Activated CD4-positive, alpha-beta T cell treated with anti-CD3 and anti-CD28 coated beads, Interleukin-2, amount 50 U/mL, for 4 hours (primary cell): ENCODE results near the gene TNXB.
A peak's percentile ranks its signal among the peaks of the same experiment; 100 is the strongest.

Experiments used
- DNase-seq, 2 experiments: peaks; one replicate each; pipeline ENCODE4 v3.0.0-alpha.2; 2020

TNXB gene

GRCh38 chr6:32137454-32137853, 28.3 kb upstream of the TNXB start:
- DNase-seq, result no peak

- no peak for DNase-seq
These were observed 24.6 kb upstream of the TNXB start for GRCh38 chr6:32133786-32134185.

GRCh38 chr6:32132110-32132509, 23.0 kb upstream of the TNXB start:
- DNase-seq, result no peak

- DNase-seq, result no peak
These were observed 22.4 kb upstream of the TNXB start for GRCh38 chr6:32131439-32131948.

- DNase-seq, result no peak
These were observed 20.4 kb upstream of the TNXB start for GRCh38 chr6:32129297-32130088.

- no peak for DNase-seq
These were observed 19.7 kb upstream of the TNXB start for GRCh38 chr6:32128751-32129296.

GRCh38 chr6:32127717-32128592, 18.8 kb upstream of the TNXB start, which contains the start of gene ATF6B:
TSS of gene ATF6B (minus strand) at chr6:32128246. CDS start at chr6:32128207, 39 bp downstream.
- DNase-seq, result peak; percentile 96 to 97

GRCh38 chr6:32127409-32127716, 18.2 kb upstream of the TNXB start:
- no peak for DNase-seq

- no peak for DNase-seq
These were observed 17.7 kb upstream of the TNXB start for GRCh38 chr6:32126880-32127279.

- no peak for DNase-seq
These were observed 14.5 kb upstream of the TNXB start for GRCh38 chr6:32123681-32124080.

- no peak for DNase-seq
These were observed 11.5 kb upstream of the TNXB start for GRCh38 chr6:32120573-32121059.

GRCh38 chr6:32118782-32119628, 9.9 kb upstream of the TNXB start:
- DNase-seq, result peak; percentile 57

- no peak for DNase-seq
These were observed 8.3 kb upstream of the TNXB start for GRCh38 chr6:32117461-32117860.

- DNase-seq, result no peak
These were observed 7.5 kb upstream of the TNXB start for GRCh38 chr6:32116674-32117073.

- no peak for DNase-seq
These were observed 6.5 kb upstream of the TNXB start for GRCh38 chr6:32115623-32116022.

- no peak for DNase-seq
These were observed 5.7 kb upstream of the TNXB start for GRCh38 chr6:32114796-32115195.

GRCh38 chr6:32113386-32114352, 4.5 kb upstream of the TNXB start:
- DNase-seq, result no peak

- no peak for DNase-seq
These were observed 3.4 kb upstream of the TNXB start for GRCh38 chr6:32112431-32112980.

GRCh38 chr6:32111424-32112066, 2.4 kb upstream of the TNXB start:
- DNase-seq, result no peak

GRCh38 chr6:32110632-32111031, 1.5 kb upstream of the TNXB start:
- DNase-seq, result no peak
